SK-N-SH (cell line): ENCODE measurements around the gene DERA.

Source experiments
- CTCF ChIP-seq: fragments of 200-600 bp; sonication (generic); IDR thresholded peaks from 2 replicates; pipeline ENCODE4 v1.6.1; 2017; ENCODE audit warnings: antibody characterized with exemption, mild to moderate bottlenecking, moderate library complexity
- FOSL2 ChIP-seq: IDR thresholded peaks from 2 replicates; pipeline ENCODE4 v1.4.0; 2012; ENCODE audit warnings: low read depth, mild to moderate bottlenecking, moderate library complexity, borderline replicate concordance
- FOXM1 ChIP-seq: IDR thresholded peaks from 2 replicates; pipeline ENCODE4 v1.4.0; 2012; ENCODE audit warnings: low read depth, mild to moderate bottlenecking
- MAX ChIP-seq: IDR thresholded peaks from 2 replicates; pipeline ENCODE4 v1.4.0; 2012; ENCODE audit warnings: low read depth
- NRF1 ChIP-seq: IDR thresholded peaks from 2 replicates; pipeline ENCODE4 v1.6.1; 2012; ENCODE audit warnings: low read depth, mild to moderate bottlenecking, low read length
- POLR2AphosphoS5 ChIP-seq: IDR thresholded peaks from 2 replicates; pipeline ENCODE4 v1.6.1; 2012; ENCODE audit warnings: low read depth, low read length
- RAD21 ChIP-seq: IDR thresholded peaks from 2 replicates; pipeline ENCODE4 v1.6.1; 2012; ENCODE audit warnings: mild to moderate bottlenecking, low read length
- RCOR1 ChIP-seq: fragments of 150-350 bp; IDR thresholded peaks from 2 replicates; pipeline ENCODE4 v1.6.1; 2017; ENCODE audit warnings: antibody characterized with exemption, low read length
- REST ChIP-seq: IDR thresholded peaks from 2 replicates; pipeline ENCODE4 v1.6.1; 2012; ENCODE audit warnings: mild to moderate bottlenecking, low read depth, low read length, moderate library complexity
- SIN3A ChIP-seq: IDR thresholded peaks from 2 replicates; pipeline ENCODE4 v1.6.1; 2012; ENCODE audit warnings: low read depth, mild to moderate bottlenecking, low read length, moderate library complexity, borderline replicate concordance
- SMC3 ChIP-seq: IDR thresholded peaks from 2 replicates; pipeline ENCODE4 v1.6.1; 2012; ENCODE audit warnings: low read depth, low read length, improper control_type of control experiment
- TAF1 ChIP-seq: IDR thresholded peaks from 2 replicates; pipeline ENCODE4 v1.6.1; 2012; ENCODE audit warnings: low read depth, mild to moderate bottlenecking, low read length, moderate library complexity, borderline replicate concordance
- TEAD4 ChIP-seq: IDR thresholded peaks from 2 replicates; pipeline ENCODE4 v1.4.0; 2012; ENCODE audit warnings: mild to moderate bottlenecking, borderline replicate concordance; ENCODE audit not compliant: insufficient read depth

GRCh38 chr12:16006752-16007151, 95.6 kb downstream of the DERA start:
- TF ChIP-seq CTCF = no peak
- TF ChIP-seq RAD21 = no peak
- TF ChIP-seq REST = no peak
- TF ChIP-seq MAX = no peak
- TF ChIP-seq FOXM1 = no peak
- no peak for TF ChIP-seq POLR2AphosphoS5
- no peak for TF ChIP-seq SIN3A
- TF ChIP-seq TEAD4 = no peak
- TF ChIP-seq RCOR1 = no peak
- no peak for TF ChIP-seq FOSL2
- TF ChIP-seq TAF1 = no peak
- no peak for TF ChIP-seq NRF1
- no peak for TF ChIP-seq SMC3
